Thyroid gland (tissue), 4 donors: Measurements from ENCODE around the gene PLA2G4D.

Experiments
- CTCF ChIP-seq, 6 experiments: fragments of 200-600 bp in 3 of 6; fragments of 450-650 bp in 3 of 6; sonication (generic) in 3 of 6; IDR thresholded peaks; one replicate each; pipeline ENCODE4 v1.5.1; 2016 to 2019; ENCODE audit warnings: antibody characterized with exemption in 6 of 6, mild to moderate bottlenecking in 2 of 6, inconsistent platforms in 1 of 6, moderate library complexity in 1 of 6
- POLR2A ChIP-seq, 2 donors: fragments of 450-650 bp; IDR thresholded peaks; one replicate each; pipeline ENCODE4 v1.6.1; 2017; ENCODE audit warnings: antibody characterized with exemption in 2 of 2, mild to moderate bottlenecking in 2 of 2, moderate library complexity in 1 of 2

DNA sequence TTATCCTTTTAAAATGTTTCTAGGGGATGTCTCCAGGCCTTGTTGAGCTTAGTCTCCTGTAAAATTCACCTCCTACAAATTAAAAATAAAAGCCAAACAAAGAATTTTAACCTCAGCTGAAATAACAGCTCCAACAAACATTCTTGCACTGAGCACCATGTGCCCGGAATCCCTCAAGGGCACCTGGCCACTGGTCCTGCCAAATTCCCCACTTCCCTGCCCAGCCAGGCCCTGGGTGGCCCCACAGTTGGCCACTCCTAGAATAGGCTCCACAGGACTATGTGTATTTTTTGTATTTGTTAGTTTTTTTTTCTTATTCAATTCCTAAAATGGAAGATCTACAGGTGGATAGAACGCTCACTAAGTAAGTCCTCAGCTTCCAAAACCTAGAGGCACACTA is 40.4 kb downstream of the PLA2G4D start:
- no peak for TF ChIP-seq CTCF (IDR thresholded peaks at IDR 0.05)
- peak in 1 of 2 donors; percentile 21 for TF ChIP-seq POLR2A (IDR thresholded peaks at IDR 0.05)
